ENCODE measurements around the gene MAPK14.

DNA sequence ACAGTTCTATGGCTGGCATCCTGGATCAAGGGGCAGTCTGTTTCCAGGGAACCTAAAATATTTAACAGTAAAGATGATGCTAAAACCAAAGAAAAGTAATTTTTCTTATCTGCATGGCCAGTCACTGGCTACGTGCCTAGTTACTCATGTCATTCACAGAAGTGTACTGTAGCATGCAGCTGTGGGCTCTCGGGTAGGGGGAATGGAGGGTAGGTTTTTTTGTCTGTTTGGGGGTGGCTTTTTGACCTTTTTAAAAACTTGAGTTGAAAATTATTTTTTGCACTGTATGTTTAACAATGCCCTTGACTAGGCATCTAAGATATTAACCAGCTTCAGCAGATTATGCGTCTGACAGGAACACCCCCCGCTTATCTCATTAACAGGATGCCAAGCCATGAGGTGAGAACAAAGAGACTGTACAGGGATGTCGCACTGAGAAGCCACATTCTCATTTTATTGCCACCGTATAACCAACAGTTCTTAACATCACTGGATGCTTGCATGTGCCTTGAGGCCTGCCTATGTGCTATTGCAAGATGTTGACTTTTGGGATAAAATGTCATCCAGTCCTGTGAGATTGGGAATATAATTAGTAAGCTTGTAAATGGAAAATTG, 72.4 kb downstream of the MAPK14 start:
- no peak for TF ChIP-seq POLR2A (IDR thresholded peaks at IDR 0.05)
- TF ChIP-seq POLR2AphosphoS5 (IDR thresholded peaks at IDR 0.05), result no peak
- TF ChIP-seq, protein P1, sequence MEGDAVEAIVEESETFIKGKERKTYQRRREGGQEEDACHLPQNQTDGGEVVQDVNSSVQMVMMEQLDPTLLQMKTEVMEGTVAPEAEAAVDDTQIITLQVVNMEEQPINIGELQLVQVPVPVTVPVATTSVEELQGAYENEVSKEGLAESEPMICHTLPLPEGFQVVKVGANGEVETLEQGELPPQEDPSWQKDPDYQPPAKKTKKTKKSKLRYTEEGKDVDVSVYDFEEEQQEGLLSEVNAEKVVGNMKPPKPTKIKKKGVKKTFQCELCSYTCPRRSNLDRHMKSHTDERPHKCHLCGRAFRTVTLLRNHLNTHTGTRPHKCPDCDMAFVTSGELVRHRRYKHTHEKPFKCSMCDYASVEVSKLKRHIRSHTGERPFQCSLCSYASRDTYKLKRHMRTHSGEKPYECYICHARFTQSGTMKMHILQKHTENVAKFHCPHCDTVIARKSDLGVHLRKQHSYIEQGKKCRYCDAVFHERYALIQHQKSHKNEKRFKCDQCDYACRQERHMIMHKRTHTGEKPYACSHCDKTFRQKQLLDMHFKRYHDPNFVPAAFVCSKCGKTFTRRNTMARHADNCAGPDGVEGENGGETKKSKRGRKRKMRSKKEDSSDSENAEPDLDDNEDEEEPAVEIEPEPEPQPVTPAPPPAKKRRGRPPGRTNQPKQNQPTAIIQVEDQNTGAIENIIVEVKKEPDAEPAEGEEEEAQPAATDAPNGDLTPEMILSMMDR (IDR thresholded peaks at IDR 0.05), result no peak
- TF ChIP-seq EP300 (IDR thresholded peaks at IDR 0.05), result no peak
